Measurements from ENCODE around the gene TUBGCP5.

DNA sequence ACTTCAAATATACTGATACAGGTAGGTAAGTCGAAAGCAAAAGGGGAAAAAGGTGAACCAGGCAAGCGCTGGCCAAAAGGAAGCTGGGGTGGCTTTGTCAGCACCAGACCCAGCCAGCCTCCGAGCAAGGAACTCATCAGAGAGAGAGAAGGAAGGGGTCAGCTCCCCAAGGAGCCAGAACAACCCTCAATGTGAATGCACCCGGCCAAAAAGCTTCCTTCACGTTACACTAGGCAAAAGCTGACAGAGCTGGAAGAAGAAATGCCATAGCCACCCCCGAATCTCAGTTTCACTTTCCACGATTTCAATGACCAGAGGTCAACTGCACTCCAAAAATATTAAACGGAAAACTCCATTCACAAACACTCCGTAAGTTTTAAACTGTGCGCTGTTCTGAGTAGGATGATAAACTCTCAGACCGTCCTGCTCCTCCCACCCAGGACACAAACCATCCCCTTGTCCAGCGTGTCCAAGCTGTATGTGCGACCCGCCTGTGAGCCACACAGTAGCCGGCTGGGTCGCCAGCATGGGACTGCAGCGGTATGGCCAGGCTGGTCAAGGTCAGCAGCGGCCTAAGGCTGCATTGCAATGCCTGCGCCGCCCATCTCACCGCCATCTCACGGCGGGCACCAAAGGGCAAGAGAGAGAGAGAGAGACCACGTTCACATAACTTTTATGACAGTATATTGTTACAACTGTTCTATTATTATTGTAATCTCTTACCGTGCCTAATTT is 88.9 kb downstream of the TUBGCP5 start:
- TF ChIP-seq POLR2A (IDR thresholded peaks at IDR 0.05) (no peak), EP300 (IDR thresholded peaks at IDR 0.05; ENCODE audit: low read depth) (no peak)
- TF ChIP-seq, protein P1, sequence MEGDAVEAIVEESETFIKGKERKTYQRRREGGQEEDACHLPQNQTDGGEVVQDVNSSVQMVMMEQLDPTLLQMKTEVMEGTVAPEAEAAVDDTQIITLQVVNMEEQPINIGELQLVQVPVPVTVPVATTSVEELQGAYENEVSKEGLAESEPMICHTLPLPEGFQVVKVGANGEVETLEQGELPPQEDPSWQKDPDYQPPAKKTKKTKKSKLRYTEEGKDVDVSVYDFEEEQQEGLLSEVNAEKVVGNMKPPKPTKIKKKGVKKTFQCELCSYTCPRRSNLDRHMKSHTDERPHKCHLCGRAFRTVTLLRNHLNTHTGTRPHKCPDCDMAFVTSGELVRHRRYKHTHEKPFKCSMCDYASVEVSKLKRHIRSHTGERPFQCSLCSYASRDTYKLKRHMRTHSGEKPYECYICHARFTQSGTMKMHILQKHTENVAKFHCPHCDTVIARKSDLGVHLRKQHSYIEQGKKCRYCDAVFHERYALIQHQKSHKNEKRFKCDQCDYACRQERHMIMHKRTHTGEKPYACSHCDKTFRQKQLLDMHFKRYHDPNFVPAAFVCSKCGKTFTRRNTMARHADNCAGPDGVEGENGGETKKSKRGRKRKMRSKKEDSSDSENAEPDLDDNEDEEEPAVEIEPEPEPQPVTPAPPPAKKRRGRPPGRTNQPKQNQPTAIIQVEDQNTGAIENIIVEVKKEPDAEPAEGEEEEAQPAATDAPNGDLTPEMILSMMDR (IDR thresholded peaks at IDR 0.05): no peak
